ELF-1 (cell line): ENCODE measurements around the gene EEIG2.
A peak's percentile ranks its signal among the peaks of the same experiment; 100 is the strongest.
"Not testable (repeated sequence)": the region's sequence is repeated elsewhere in the genome, so short reads cannot be mapped to it uniquely, and the experiment has no call there.

Experiments
- DNase-seq: peaks from one replicate; pipeline ENCODE4 v3.0.0-alpha.2; 2016; ENCODE audit warnings: low read depth, low spot score

EEIG2 gene

GRCh38 chr1:108547493-108547892 is 12.4 kb upstream of the EEIG2 start:
- not testable (repeated sequence) for DNase-seq

- DNase-seq, result no peak
Observed at GRCh38 chr1:108551137-108551862, 8.6 kb upstream of the EEIG2 start.

- DNase-seq, result peak; percentile 35
Observed at GRCh38 chr1:108553905-108554304, 6.0 kb upstream of the EEIG2 start.

GRCh38 chr1:108554682-108555427 is 5.0 kb upstream of the EEIG2 start:
- no peak for DNase-seq

GRCh38 chr1:108556066-108556465 is 3.8 kb upstream of the EEIG2 start:
- DNase-seq, result no peak

- DNase-seq, result no peak
Observed at GRCh38 chr1:108556499-108556898, 3.4 kb upstream of the EEIG2 start.

- no peak for DNase-seq
Observed at GRCh38 chr1:108557296-108557695, 2.6 kb upstream of the EEIG2 start.

- DNase-seq, result peak; percentile 58
Observed at GRCh38 chr1:108560189-108560873, 431 bp downstream of the EEIG2 start.

GRCh38 chr1:108560874-108561459 is 1.1 kb downstream of the EEIG2 start:
- peak; percentile 73 for DNase-seq

- DNase-seq, result peak; percentile 87
Observed at GRCh38 chr1:108561689-108562326, 1.9 kb downstream of the EEIG2 start.

GRCh38 chr1:108563808-108564207 is 3.9 kb downstream of the EEIG2 start:
- DNase-seq, result no peak

GRCh38 chr1:108565081-108565480 is 5.2 kb downstream of the EEIG2 start:
- DNase-seq, result no peak

GRCh38 chr1:108565512-108565911 is 5.6 kb downstream of the EEIG2 start:
- DNase-seq, result no peak

GRCh38 chr1:108568589-108568988 is 8.7 kb downstream of the EEIG2 start:
- no peak for DNase-seq

- DNase-seq, result no peak
Observed at GRCh38 chr1:108569097-108569728, 9.3 kb downstream of the EEIG2 start.

- peak; percentile 14 for DNase-seq
Observed at GRCh38 chr1:108570128-108570527, 10.2 kb downstream of the EEIG2 start.

- no peak for DNase-seq
Observed at GRCh38 chr1:108570998-108571401, 11.1 kb downstream of the EEIG2 start.

- DNase-seq, result no peak
Observed at GRCh38 chr1:108572182-108572581, 12.3 kb downstream of the EEIG2 start.

- DNase-seq, result no peak
Observed at GRCh38 chr1:108573183-108573582, 13.3 kb downstream of the EEIG2 start.

GRCh38 chr1:108574008-108574407 is 14.1 kb downstream of the EEIG2 start:
- DNase-seq, result no peak

GRCh38 chr1:108575375-108575774 is 15.5 kb downstream of the EEIG2 start:
- DNase-seq, result no peak
